Activated T-cell treated with anti-CD3 and anti-CD28 coated beads for 1 hour (primary cell): Measurements from ENCODE around the gene FTO.
"Not testable (repeated sequence)": the region's sequence is repeated elsewhere in the genome, so short reads cannot be mapped to it uniquely, and the experiment has no call there.

ENCODE experiments used
- DNase-seq: peaks from one replicate; pipeline ENCODE4 v3.0.0-alpha.2; 2020; ENCODE audit warnings: low read depth

FTO gene

DNA sequence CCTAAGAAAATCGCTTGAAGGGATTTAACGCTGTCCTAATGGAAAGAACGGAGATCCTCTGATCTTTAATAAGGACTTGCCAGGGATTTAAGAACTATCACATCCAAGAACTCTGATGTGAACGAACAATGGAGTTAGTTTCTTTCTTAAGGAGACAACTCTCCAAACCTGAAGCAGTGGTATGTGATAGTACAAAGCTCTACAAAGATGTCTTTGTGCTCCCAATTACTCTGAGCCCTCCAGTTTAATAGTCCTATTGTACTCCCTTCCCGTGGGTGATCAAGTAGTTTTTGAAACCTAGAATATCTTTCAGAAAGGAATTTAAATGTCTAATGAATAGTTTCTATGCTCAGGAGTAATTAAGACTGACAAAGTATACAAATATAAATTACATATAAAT is 123.8 kb downstream of the FTO start:
- no peak for DNase-seq

DNA sequence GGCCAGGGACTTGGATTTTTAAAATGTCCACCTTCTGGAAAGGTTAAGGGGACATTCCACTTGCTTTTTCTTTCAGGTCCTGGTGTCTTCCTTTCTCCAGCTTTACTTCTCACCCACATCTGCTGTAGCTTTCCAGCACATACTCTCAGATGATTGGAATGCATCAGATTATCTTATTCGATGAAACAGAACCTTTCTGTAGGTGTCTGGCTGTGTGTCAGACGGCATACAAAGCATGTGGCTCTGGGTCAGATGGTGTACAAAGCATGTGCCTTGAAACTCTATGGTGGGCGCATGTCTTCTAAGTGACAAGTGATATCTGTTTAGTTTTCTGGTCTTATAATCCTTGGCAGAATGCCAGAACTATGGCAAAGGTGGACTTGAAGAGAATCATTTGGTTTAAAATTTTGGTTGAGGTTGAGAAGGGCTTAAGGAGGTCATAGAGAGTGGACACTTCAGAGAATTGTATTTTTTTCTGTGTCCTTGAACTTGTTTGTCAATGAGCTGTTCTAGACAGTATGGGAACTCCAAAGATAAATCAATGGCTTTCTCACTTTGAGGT is 125.3 kb downstream of the FTO start:
- no peak for DNase-seq

DNA sequence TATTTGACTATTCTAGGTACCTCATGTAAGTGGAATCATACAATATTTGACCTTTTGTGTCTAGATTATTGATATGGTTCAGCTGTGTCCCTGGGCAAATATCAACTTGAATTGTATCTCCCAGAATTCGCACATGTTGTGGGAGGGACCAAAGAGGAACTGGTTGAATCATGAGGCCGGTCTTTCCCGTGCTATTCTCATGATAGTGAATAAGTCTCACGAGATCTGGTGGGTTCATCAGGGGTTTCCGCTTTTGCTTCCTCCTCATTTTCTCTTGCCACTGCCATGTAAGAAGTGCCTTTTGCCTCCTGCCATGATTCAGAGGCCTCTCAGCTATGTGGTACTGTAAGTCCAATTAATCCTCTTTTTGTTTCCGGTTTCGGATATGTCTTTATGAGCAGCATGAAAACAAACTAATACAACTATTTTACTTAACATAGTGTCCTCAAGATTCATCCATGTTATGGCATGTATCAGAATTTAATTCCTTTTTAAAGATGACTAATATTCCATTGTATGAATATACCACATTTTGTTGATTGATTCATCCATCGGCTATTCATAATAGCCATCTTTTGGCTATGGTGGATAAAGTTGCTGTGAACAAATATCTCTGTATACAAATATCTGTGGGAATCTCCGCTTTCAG is 129.1 kb downstream of the FTO start:
- no peak for DNase-seq

DNA sequence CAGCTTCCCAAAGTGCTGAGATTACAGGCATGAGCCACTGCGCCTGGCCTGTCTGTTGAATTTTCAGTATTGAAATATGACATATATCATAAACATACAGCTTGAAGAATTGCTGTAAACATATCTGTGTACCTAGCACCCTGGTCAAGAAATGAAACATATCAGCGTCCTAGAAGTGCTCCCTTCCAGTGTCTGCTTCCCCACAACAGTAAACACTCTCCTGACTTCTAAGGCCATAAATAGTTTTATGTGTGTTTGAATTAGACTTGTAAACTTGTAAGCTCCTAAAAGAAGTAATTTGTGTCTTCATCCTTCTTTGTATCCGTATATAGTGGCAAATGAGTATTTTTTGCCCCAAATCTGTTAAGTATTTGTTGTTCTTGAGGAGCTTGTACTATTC is 132.2 kb downstream of the FTO start:
- no peak for DNase-seq

DNA sequence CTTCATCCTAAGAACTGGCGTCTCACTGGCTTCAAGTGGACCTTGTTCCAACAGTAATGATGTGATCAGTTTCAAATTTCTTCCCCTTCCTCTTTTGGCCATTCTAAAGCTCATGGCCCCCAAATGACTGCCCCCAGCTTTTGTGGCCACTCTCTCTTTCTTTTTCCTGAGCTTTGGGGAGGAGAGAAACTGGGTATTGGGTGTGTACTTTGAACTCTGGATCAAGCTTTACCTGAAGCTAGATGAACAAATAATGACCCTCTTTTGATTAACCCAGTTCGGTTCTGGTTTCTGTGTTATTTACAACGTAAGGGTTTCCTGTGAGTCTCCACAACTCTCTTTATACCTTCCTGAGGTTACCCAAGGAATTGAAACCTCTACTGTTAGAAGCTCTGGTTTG is 132.7 kb downstream of the FTO start:
- DNase-seq, result no peak

DNA sequence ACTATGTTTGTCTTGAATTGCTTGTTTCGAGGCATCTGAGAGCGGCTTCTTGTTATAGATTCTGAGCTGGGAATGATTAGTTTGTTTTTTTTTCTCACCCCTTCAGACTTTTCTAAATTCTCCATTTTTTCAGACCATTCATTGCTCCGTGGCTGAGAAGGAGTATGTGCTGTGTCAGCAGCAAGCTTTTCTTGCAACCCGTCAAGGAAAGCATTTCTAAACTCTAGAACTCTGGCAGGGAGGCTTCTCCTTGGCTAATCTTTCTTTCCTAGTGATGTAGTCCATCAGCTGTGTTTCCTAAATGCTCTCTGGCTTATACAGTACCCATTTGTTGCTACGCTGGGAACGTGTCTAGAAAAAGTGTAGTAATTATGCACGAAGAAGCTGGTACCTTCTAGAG is 133.5 kb downstream of the FTO start:
- no peak for DNase-seq

DNA sequence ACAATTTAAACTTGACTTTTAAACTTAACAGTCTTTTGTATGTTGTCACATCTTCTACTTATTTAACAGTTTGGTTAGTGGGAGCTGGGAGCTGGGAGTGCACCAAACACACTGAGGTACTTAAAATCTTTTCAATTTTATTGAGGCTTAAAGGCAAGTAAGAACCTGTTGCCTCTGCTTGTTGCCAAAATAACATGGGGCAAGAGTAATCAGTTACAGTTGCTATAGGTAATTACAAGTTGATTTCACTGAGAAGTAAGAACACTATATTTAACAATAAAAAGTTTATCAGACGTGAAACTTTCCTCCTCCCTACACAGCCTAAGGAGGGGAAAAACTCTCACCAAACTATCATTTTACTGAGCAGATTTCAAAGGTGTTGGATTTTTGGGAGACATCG is 135.2 kb downstream of the FTO start:
- no peak for DNase-seq

DNA sequence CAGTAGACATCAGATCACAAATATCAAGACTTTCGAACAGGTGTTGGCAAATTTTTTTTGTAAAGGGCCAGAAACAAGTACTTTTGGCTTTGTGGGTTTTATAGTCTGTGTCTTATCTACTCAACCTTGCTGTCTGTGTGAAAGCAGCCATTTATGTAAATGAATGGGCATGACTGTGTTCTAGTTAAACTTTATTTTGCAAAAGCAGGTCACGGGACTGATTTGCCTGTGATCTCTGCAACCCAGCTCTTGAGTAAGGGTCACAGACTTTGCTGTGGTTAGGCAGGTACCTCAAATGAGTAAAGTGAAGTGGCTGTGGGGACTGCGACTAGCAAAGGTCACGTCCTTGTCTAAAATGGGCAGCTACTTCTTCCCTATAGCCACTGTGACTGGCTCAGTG is 136.5 kb downstream of the FTO start:
- DNase-seq, result no peak

DNA sequence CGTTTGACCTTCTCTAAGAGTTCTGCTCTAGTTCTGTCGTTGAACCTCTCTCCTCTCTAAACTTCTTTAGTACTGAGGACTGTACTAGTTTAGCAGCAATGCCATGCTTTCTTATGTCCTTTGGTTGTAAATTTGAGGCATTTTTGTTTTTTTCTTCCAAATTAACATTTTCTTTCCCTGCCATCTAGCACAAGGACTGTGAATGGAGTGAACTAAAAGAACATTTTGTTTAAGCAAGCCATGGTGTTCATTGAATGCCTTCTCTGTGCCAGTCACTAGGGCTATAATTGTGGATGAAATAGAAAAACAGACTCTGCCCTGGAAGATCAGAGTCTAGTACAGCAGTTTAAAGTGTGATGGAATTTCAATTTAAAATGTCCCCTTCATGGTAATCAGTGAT is 137.9 kb downstream of the FTO start:
- no peak for DNase-seq

DNA sequence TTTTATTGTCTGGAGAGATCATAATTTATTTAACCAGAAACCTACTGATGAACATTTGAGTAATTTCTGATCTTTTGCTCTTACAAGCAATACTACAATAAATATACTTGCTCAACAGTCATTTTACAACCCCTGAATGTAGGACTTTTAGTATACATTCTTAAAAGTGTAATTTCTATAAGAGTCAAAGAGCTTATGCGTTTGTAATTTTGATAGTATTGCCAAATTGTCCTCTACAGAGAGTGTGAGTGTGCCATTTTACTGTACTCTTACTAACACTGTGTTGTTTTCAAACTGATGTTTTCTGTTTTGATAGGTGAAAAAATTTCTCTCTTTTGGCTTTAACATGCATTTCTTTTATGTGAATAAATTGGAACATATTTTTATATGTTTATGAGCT is 139.1 kb downstream of the FTO start:
- DNase-seq, result no peak

DNA sequence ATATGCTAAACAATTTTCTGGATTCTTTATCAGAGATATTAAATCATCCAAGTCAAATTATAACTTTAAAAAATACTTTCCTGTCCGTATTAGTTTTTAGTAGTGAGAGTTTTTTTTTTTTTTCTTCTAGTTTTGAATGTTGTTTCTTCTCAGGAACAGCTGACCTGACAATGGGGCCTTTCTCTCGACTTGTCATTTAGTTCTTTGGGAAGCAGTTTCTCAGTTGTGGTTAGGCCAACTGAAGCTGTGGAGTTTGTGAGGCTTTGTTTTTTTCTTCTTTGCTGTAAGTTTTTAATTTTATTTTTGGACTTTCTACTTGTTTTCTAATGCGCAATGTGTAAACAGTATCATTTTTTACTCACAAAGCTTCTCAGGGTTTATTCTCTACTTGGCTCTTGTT is 140.8 kb downstream of the FTO start:
- no peak for DNase-seq

DNA sequence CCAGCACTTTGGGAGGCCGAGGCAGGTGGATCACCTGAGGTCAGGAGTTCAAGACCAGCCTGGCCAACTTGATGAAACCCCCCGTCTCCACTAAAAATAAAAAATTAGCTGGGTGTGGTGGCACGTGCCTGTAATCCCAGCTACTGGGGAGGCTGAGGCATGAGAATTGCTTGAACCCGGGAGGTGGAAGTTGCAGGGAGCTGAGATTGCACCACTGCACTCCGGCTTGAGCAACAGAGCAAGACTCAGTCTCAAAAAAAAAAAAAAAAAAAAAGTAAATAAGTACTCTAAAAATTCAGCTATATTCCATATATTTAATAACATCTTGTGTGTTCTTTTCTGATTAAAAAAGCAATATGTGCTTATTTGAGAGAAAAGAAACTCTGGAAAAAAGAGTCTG is 142.6 kb downstream of the FTO start:
- DNase-seq, result not testable (repeated sequence)

DNA sequence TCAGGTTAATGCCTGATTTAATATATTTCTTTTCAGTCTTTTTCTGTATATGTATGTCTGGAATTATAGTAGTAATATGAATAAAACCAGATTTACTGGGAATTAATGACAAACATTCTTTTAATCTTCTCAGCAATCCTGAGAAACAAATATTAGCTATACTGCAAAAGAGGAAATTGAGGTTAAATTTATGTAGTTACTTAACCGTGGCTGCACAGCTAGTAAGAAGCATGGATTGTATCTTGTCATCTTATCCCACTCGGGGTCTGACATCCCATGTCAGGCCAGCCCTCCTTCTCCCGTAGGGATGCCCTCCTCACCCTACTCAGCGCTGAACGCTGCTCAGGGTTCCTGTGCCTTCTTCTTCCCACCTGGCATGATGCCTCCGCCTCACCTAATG is 143.0 kb downstream of the FTO start:
- no peak for DNase-seq

DNA sequence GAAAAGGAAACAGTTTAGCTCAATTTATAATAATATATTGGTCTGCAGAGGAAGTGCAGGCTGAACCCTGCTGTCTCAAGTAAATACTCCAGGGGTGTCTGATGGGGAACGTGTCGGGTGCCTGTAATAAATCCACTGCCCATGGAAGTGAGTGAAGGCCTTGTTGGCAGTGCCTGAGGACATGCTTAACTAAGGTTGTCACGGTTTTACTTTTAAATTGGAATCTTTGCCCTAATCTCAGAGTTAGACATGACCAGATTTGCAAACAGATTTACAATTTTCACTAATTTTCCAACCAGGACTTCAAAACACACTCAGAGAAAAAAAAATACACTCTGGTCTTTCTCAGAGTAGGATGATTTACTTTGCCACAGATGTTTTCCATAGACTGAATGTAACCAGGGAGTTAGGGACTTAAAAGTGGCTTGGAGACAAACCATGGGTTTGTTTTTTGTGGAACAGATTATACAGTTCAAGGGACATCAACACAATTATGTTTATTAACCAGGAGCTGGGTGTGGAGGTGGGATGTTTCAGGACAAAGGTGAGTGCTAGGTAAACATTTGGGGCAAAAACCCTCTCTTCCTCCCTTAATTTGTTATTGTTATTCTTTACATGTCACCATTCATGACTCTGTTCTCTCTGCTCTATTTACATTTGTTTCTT is 144.5 kb downstream of the FTO start:
- no peak for DNase-seq

DNA sequence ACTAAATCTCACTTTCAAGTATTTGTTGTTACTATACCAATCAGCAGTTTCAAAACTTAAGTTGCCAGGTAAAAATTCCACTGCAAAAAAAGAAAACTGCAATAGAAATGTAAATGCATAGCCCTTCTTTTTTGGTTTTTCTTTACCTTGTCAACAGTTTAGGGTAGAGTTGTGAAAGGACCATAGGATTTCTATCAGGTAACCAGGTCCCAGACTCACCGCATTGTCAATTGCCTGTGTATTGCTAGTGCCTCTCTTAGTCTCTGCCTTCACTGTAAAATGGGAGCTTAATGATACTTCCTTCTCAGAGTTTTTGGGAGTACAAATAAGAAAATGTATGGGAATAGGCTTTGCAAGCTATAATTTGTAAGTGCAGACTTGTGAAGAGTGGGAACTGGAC is 145.0 kb downstream of the FTO start:
- DNase-seq, result no peak

DNA sequence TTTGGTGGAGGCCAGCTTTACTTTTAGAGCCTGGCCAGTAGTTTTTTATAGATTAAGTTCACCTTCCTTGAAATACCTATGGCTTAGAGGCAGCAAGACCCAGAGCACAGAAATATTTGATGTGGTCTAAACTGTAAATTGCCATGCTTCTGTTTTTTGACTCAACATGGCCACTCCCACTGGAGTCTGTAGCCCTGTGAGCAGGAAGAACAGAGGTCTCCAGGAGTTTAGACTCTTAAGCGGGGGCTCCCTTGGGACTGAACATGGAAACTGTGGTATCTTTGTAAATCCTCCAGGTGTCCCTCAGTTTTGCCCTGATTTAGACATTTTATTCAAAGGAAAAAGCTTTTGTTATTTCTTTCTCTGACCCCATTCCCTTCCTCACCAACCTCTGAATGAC is 145.6 kb downstream of the FTO start:
- no peak for DNase-seq

DNA sequence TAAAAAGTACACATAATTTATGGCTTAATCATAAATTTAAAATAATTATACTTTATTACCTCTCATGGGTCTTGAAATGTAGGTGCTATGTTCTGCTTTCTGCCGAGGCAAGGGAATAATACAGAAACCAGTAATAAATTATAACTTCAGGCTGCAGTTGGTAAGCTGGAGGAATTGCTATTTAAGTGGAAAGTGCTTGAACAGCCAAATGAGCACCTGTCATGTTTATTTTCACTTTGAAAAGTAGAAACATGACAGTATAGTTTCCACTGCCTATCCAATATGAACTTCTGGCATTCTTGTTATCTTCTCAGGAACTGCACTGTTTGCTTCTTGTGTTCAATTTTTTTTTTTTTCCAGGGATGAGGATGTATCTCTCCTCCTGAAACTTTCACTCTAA is 146.0 kb downstream of the FTO start:
- DNase-seq, result no peak

DNA sequence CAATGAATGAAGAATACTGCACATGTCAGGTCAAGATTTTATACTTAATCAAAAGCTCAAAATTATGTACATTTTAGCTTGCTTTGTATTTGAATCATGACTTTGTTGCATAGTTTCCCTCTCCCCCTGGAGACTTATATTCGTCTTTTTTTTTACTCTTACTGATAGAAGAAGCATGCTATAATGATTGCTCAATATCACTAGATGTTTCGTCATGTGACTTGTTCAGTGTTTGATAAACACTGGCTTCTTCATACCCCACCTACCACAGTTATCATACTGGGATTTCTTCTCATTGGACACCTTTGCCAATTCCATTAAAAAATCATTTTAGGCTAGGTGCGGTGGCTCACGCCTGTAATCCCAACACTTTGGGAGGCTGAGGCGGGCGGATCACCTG is 148.7 kb downstream of the FTO start:
- no peak for DNase-seq

DNA sequence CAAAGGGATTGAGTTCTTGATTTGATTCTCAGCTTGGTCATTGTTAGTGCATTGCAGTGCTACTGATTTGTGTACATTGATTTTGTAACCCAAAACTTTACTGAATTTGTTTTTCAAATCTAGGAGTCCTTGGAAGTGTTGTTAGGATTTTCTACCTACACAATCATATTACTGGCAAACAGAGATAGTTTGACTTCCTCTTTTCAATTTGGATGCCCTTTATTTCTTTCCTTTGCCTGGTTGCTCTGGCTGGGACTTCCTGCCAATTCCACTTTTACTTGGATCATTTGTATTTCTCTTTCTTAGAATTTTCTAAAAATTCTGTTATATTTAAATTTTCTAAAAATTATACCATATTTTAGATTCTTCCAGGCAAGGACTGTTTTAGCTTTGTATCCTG is 151.1 kb downstream of the FTO start:
- no peak for DNase-seq

DNA sequence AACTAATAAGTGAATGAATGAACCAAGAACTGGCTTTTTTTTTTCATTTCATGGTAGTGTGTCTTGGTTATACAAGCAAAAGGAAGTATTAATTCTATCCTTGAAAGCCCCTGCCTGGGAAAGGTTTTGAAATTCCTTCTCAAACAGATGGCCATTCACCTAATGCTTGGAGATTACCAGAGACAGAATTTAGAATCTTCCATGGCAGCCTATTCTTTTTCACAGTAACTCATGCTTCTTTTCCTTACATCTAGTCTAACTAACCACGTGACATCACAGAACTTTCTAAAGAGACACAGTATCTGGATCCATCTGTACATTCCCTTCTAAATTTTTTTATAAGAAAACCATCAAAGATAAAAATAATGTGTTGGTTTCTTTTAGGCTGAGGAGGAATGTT is 151.6 kb downstream of the FTO start:
- no peak for DNase-seq

DNA sequence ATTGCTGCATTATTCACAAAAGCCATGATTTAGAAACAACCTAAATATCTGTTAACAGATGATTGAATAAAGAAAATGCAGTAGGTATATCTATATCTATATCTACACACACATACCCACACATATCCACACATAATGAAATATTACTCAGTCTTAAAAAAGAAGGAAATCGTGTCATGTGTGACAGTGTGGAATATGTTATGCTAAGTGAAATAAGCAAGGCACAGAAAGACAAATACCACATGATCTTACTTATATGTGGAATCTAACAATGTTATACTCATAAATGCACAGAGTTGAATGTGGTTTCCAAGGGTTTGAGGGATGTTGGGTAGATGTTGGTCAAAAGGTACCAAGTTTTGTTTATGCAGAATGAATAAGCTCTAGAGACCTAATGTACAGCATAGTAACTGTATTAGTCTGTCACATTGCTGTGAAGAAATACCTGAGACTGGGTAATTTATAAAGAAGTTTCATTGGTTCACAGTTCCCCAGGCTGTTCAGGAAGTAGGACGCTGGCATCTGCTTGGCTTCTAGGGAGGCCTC is 156.1 kb downstream of the FTO start:
- no peak for DNase-seq

DNA sequence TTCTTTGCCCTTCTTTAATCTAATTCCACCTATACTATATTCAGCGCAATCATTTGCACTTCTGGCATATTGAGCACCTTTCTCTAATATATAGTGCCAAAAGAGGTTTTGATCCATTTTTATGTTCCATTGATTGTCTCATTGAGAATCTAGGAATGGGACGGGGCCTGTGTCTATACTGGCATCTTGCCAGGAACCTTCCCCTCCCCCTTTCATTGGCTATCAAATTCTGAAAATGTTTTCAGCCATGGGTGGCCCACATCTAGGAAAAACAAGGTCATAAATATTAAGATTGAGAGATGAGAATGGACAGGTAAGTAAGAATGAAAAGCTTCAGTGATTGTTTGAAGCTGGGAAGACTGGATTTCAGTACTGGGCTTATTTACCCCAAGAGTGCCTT is 159.9 kb downstream of the FTO start:
- no peak for DNase-seq

DNA sequence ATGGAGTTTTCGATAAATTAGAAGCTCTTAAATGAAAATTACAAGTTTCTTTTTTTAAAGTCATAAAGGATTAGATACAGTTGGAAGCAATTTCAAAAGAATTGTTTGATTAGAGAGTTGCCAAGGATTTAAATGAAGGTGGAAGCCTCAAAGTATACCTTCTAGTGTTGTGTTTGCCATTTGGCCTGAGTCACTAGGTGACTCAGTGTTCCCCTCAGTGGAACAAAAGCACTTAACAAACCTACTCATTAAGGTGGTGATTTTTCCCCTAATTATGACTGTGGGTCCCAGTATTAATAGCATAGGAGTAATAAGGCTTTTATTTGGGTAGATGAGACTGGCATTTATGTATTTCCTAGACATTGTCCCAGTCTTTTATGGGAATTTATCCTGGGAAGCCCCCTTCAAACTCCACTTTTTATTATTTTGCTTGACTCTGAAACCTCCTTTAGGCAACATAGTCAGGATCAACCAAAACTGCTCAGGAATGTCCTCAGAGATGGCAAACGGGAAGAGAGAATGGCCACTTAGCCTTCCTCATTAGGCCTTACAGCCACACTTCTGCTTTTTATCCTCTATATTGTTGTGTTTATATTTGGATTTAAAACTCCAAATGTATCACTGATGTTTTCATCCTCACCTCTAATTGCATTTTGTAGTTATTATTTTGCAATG is 161.0 kb downstream of the FTO start:
- DNase-seq, result no peak
